Measurements from ENCODE around the gene FAM171A1. TPM values are rescaled to one million over a fixed set of nuclear protein-coding genes. Genes with fewer than 3 reads are reported as not detected.
A peak's percentile ranks its signal among the peaks of the same experiment; 100 is the strongest.

Gene FAM171A1
- total RNA-seq, 1 experiment from 2014 or later: 46.5 TPM

DNA sequence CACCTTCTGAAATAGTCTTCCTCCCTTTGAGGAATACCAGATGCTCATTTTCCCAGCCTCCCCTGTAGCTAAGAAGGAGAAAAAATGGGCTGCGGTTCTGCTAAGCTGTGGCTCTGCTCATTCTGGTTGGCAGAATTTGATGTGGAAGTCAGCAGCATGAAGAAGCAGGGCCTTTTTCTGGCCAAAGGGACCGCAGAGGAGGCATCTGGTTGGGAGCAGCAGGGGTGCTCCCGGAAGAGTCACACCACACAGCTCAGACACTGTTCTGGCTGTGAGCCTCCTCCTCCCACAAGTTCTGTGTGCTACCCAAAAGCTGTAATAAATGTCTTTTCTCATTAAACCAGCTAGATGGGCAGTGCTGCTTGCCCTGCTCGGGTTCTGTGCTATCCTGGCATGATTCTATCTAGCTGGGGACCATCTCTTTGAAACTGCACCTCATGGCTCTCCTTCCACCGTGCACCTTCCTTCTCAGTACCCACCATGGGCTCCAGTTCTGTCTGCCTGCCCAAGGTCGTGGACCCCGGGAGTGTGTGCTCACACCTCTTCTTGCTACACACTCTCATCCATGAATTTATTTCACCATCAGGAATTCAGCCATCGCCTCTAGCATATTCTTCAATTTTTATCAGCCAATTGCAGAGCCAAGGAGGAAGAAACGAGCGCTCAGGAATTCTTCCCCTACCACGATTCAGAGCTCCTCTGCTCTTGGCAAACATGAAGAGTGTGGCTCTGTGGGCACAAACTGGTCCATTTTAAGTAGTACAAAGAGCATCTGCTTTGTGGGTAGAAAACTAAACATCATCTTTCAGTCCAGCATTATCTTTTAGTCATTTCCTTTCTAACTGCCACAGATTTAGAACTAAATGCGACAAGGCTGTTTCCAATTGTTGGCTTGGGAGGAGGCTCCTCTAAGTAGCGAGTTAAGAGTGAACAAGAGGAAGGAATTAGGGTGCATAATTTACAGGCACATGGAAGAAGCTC lies 76.9 kb downstream of the FAM171A1 start:
- H3K9me3 ChIP-seq (ENCODE audit: low read depth, low read length, poor library complexity, severe bottlenecking): no peaks in the 10 kb centered on the region
- no peak overlapping the region for H3K27ac ChIP-seq (ENCODE audit: low read depth, low read length, poor library complexity, severe bottlenecking)
- DNase-seq (ENCODE audit: low spot score): peak; percentile 51
- ChIA-PET POLR2A (ENCODE audit: low non-redundant PET) (interaction anchor here (0.6 kb wide), 1 partner anchor 195 kb away, joined by 5 read pairs; no protein-coding TSS in a partner anchor), CTCF (interaction anchor here (0.6 kb wide), 1 partner anchor 8 kb away, joined by 3 read pairs; no protein-coding TSS in a partner anchor)
- H3K36me3 ChIP-seq (ENCODE audit: insufficient read depth, low read length, poor library complexity, severe bottlenecking): no peaks in the 10 kb centered on the region
- intact Hi-C loops (cut with micrococcal nuclease; ENCODE audit: unreplicated experiment): no loop called here
- no peak for TF ChIP-seq EZH2 (IDR thresholded peaks at IDR 0.05; ENCODE audit: borderline replicate concordance, low read depth, low read length, poor library complexity, severe bottlenecking)
- TF ChIP-seq, protein P1, sequence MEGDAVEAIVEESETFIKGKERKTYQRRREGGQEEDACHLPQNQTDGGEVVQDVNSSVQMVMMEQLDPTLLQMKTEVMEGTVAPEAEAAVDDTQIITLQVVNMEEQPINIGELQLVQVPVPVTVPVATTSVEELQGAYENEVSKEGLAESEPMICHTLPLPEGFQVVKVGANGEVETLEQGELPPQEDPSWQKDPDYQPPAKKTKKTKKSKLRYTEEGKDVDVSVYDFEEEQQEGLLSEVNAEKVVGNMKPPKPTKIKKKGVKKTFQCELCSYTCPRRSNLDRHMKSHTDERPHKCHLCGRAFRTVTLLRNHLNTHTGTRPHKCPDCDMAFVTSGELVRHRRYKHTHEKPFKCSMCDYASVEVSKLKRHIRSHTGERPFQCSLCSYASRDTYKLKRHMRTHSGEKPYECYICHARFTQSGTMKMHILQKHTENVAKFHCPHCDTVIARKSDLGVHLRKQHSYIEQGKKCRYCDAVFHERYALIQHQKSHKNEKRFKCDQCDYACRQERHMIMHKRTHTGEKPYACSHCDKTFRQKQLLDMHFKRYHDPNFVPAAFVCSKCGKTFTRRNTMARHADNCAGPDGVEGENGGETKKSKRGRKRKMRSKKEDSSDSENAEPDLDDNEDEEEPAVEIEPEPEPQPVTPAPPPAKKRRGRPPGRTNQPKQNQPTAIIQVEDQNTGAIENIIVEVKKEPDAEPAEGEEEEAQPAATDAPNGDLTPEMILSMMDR (conservative IDR thresholded peaks at IDR 0.05; ENCODE audit: low read depth, low read length): no peak
- no peak overlapping the region for H3K4me3 ChIP-seq (ENCODE audit: low read depth, low read length, poor library complexity, severe bottlenecking)
- no TSS peak for BruUV-seq (replicated peaks)
- H3K4me1 ChIP-seq (ENCODE audit: insufficient read depth, low read length, poor library complexity, severe bottlenecking): peaks cover 18% of the 10 kb centered on the region
- H3K27me3 ChIP-seq (replicated peaks; ENCODE audit: insufficient read depth, low read depth, low read length, poor library complexity): no peaks in the 10 kb centered on the region

DNA sequence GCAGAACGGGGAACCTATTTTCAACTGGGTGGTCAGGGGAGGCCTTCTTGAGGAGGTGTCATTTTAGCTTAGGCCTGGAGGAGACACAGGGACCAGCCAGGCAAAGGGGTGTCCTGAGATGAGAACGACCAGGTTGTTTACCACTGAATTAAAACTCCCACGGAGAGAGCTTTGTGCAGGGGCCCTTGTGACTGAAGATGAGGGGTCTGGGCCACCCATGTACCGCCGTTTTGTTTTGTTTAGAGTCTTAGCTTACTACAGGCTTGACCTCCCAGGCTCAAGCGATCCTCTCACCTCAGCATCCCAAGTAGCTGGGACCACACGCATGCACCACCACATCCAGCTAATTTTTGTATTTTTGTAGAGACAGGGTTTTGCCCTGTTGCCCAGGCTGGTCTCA lies 80.4 kb downstream of the FAM171A1 start:
- Histone ChIP-seq H3K27me3 (replicated peaks; ENCODE audit: insufficient read depth, low read depth, low read length, poor library complexity) (no peaks in the 10 kb centered on the region), H3K4me3 (ENCODE audit: low read depth, low read length, poor library complexity, severe bottlenecking) (no peak overlapping the region), H3K4me1 (ENCODE audit: insufficient read depth, low read length, poor library complexity, severe bottlenecking) (peaks cover 18% of the 10 kb centered on the region), H3K27ac (ENCODE audit: low read depth, low read length, poor library complexity, severe bottlenecking) (no peak overlapping the region), H3K9me3 (ENCODE audit: low read depth, low read length, poor library complexity, severe bottlenecking) (no peaks in the 10 kb centered on the region), H3K36me3 (ENCODE audit: insufficient read depth, low read length, poor library complexity, severe bottlenecking) (no peaks in the 10 kb centered on the region)
- intact Hi-C loops (cut with micrococcal nuclease; ENCODE audit: unreplicated experiment): no loop called here
- no peak for TF ChIP-seq EZH2 (IDR thresholded peaks at IDR 0.05; ENCODE audit: borderline replicate concordance, low read depth, low read length, poor library complexity, severe bottlenecking)
- TF ChIP-seq, protein P1 (conservative IDR thresholded peaks at IDR 0.05; ENCODE audit: low read depth, low read length): no peak
- no peak for DNase-seq (ENCODE audit: low spot score)
- ChIA-PET CTCF (interaction anchor here (0.6 kb wide), 1 partner anchor 188 kb away, joined by 3 read pairs; no protein-coding TSS in a partner anchor), POLR2A (ENCODE audit: low non-redundant PET) (no interaction called here)
- BruUV-seq (replicated peaks): no TSS peak

DNA sequence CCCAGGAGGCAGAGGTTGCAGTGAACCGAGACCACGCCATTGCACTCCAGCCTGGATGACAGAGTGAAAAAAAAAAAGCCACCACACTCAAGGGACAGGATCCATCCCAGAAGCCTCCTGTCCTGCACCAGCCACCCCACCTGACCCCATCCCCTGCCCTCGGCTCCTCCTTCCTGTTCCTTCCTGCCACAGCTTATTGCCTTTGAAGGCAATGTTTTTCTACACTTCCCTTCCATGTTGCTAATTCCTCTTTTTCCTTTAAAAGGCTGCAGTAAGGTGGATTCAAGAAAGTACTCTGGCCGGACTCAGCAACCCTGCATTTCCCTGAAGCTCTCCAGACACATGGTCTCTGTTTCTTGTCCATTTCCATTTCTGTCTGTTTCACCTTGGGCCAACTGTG lies 80.9 kb downstream of the FAM171A1 start:
- POLR2A ChIA-PET (ENCODE audit: low non-redundant PET): no interaction called here
- intact Hi-C loops (cut with micrococcal nuclease; ENCODE audit: unreplicated experiment): no loop called here
- H3K36me3 ChIP-seq (ENCODE audit: insufficient read depth, low read length, poor library complexity, severe bottlenecking): no peaks in the 10 kb centered on the region
- no peaks in the 10 kb centered on the region for H3K9me3 ChIP-seq (ENCODE audit: low read depth, low read length, poor library complexity, severe bottlenecking)
- DNase-seq (ENCODE audit: low spot score): no peak
- H3K27me3 ChIP-seq (replicated peaks; ENCODE audit: insufficient read depth, low read depth, low read length, poor library complexity): no peaks in the 10 kb centered on the region
- no TSS peak for BruUV-seq (replicated peaks)
- CTCF ChIA-PET: interaction anchor here (0.6 kb wide), 1 partner anchor 189 kb away, joined by 3 read pairs; no protein-coding TSS in a partner anchor
- no peak for TF ChIP-seq EZH2 (IDR thresholded peaks at IDR 0.05; ENCODE audit: borderline replicate concordance, low read depth, low read length, poor library complexity, severe bottlenecking)
- TF ChIP-seq, protein P1 (conservative IDR thresholded peaks at IDR 0.05; ENCODE audit: low read depth, low read length): no peak
- no peak overlapping the region for H3K27ac ChIP-seq (ENCODE audit: low read depth, low read length, poor library complexity, severe bottlenecking)
- H3K4me1 ChIP-seq (ENCODE audit: insufficient read depth, low read length, poor library complexity, severe bottlenecking): peaks cover 18% of the 10 kb centered on the region
- H3K4me3 ChIP-seq (ENCODE audit: low read depth, low read length, poor library complexity, severe bottlenecking): no peak overlapping the region
